Spleen (tissue), 7 donors: Measurements from ENCODE around the gene PLD2.

ENCODE experiments used
- CTCF ChIP-seq, 11 experiments: fragments of 200-600 bp in 7 of 11; fragments of 450-650 bp in 4 of 11; sonication (generic) in 4 of 11; IDR thresholded peaks in 8 of 11; conservative IDR thresholded peaks in 3 of 11; 1 replicate in 7 of 11; 2 replicates in 4 of 11; pipeline versions ENCODE4 v1.4.0 to v1.8.0; 2016 to 2021; ENCODE audit warnings: antibody characterized with exemption in 11 of 11, inconsistent platforms in 4 of 11, mild to moderate bottlenecking in 1 of 11
- POLR2A ChIP-seq, 3 donors: fragments of 450-650 bp; IDR thresholded peaks; one replicate each; pipeline ENCODE4 v1.5.1; 2017; ENCODE audit warnings: antibody characterized with exemption in 3 of 3, mild to moderate bottlenecking in 1 of 3
- POLR2AphosphoS5 ChIP-seq, 3 donors: sonication (generic); formaldehyde crosslinking; IDR thresholded peaks; one replicate each; pipeline ENCODE4 v1.5.1; 2017; ENCODE audit warnings: antibody characterized with exemption in 3 of 3
- donor health status: DM: no; HTN: no; CAD: no; lungs with moderate emphysema.
- donor health status: DM: no; HTN: no; CAD: no.
- donor health status: DM: no; HTN: no; CAD: no.

- no peak for TF ChIP-seq CTCF (IDR thresholded peaks at IDR 0.05 in 8 of 11, conservative IDR thresholded peaks at IDR 0.05 in 3 of 11)
- no peak for TF ChIP-seq POLR2A (IDR thresholded peaks at IDR 0.05)
- no peak for TF ChIP-seq POLR2AphosphoS5 (IDR thresholded peaks at IDR 0.05)
Observed at GRCh38 chr17:4777969-4778760, 28.8 kb upstream of the PLD2 start.
